ENCODE data around the gene IRF1. TPM values are rescaled to one million over a fixed set of nuclear protein-coding genes. Genes with fewer than 3 reads are reported as not detected.

Gene IRF1
- polyA plus RNA-seq, 1 experiment, result 25.5 TPM

DNA sequence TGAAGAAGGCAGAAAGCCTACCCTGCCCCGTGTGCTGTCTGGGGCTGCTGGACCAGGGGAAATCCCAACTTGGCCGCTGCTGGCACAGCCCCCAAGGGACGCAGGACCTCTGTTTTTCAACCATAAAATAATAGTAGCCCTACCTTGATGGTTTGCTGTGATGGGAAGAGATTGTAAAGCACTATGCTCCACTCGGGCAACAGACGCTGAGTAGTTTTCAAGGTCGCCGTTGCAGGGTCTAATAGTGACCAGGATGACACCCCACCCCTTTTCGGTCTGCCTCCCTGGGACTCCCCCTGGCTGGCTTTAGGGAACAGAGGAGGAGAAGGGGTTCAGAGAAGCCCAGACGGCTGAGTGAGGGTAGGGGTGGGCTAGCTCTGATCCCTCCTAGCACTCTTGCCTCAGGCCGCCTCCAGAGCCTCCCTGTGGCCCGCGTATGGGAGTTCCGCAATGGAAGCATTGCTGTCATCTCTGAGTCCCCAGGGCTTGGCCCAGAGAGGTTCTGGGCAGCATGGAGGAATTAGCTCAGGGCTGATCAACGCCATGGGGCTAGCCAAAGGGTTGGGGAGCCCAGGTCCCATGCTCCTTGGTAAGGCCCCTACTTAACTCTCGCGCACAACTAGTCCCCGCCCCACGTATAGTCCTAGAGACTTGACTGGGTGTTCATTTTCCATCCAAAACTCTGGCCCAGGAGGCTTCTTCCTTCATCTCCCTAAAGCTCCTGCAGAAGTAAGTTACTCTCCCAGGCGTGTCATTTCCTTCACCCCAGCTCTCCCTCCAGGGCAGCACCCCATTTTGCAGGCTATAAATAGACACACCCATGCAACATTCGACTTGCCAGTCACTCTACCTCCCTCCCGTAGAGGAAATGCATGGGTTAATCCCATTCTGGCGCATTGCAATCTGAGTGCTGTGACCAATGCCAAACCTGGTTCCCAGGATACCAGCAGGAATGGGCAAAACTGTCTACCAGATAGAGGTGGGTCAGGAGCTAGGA is 1.1 kb upstream of the IRF1 start:
- TF ChIP-seq, protein P1, sequence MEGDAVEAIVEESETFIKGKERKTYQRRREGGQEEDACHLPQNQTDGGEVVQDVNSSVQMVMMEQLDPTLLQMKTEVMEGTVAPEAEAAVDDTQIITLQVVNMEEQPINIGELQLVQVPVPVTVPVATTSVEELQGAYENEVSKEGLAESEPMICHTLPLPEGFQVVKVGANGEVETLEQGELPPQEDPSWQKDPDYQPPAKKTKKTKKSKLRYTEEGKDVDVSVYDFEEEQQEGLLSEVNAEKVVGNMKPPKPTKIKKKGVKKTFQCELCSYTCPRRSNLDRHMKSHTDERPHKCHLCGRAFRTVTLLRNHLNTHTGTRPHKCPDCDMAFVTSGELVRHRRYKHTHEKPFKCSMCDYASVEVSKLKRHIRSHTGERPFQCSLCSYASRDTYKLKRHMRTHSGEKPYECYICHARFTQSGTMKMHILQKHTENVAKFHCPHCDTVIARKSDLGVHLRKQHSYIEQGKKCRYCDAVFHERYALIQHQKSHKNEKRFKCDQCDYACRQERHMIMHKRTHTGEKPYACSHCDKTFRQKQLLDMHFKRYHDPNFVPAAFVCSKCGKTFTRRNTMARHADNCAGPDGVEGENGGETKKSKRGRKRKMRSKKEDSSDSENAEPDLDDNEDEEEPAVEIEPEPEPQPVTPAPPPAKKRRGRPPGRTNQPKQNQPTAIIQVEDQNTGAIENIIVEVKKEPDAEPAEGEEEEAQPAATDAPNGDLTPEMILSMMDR (IDR thresholded peaks at IDR 0.05; ENCODE audit: insufficient read depth, low read depth, low read length), result no peak
- Histone ChIP-seq H3K4me3 (ENCODE audit: low read depth, low read length) (peak overlapping the region; percentile 45), H3K36me3 (ENCODE audit: control insufficient read depth, insufficient read depth, low read length) (peaks cover 14% of the 10 kb centered on the region), H3K27me3 (ENCODE audit: control insufficient read depth, insufficient read depth, low read length) (no peaks in the 10 kb centered on the region)
- POLR2A ChIA-PET, result interaction anchor here (1.3 to 1.5 kb wide), 3 partner anchors 12 to 34 kb away, joined by 4 to 10 read pairs (median 6); no protein-coding TSS in a partner anchor
- CTCF ChIA-PET, result interaction anchor here (1.1 to 5.3 kb wide), 9 partner anchors 9 to 104 kb away, joined by 4 to 47 read pairs (median 7); no protein-coding TSS in a partner anchor
- DNase-seq (ENCODE audit: low read depth), result no peak

- ChIA-PET POLR2A (interaction anchor here (1.0 to 1.5 kb wide), 5 partner anchors 10 to 196 kb away, joined by 3 to 10 read pairs (median 4); partner anchors contain the start of gene SLC22A4), CTCF (interaction anchor here (1.0 to 5.3 kb wide), 16 partner anchors 11 to 300 kb away, joined by 3 to 47 read pairs (median 8); no protein-coding TSS in a partner anchor)
- peaks cover 29% of the 10 kb centered on the region for H3K36me3 ChIP-seq (ENCODE audit: control insufficient read depth, insufficient read depth, low read length)
- peak overlapping the region; percentile 75 for H3K4me3 ChIP-seq (ENCODE audit: low read depth, low read length)
- TF ChIP-seq, protein P1 (IDR thresholded peaks at IDR 0.05; ENCODE audit: insufficient read depth, low read depth, low read length), result peak; percentile 44
- no peaks in the 10 kb centered on the region for H3K27me3 ChIP-seq (ENCODE audit: control insufficient read depth, insufficient read depth, low read length)
- no peak for DNase-seq (ENCODE audit: low read depth)
Measured at GRCh38 chr5:132489871-132490483, 596 bp downstream of the IRF1 start.

DNA sequence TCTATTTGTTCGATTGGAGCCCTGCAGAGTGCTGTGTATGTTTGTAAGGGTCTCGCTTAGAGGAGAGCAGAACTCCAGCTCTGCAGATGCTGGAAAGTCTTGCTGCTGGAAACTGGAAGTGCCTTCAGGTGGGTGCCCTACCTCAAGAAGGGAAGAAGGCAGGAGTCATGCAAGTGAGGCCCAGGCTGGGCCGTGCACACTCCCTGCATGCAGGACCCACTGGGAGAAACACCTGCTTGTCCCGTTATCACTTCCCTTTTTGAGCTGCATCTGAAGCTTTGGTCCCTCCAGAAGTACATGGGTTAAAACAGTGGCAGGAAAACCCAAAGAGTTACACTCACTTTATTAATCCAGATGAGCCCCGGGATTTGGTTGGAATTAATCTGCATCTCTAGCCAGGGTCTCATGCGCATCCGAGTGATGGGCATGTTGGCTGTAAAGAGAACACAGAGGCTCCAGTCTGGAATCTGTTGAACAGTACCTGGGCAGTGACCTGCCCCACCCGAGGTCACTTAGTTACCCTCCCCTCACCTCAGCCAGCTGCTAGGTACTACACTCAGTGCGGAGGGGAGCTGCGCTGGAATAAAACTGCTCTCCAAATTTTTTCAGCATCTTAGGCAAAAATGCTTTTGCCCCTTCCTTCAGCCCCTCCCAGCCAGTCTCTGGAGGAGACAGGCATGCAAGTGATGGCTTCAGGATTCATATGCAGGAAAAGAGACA is 1.4 kb downstream of the IRF1 start:
- TF ChIP-seq, protein P1 (IDR thresholded peaks at IDR 0.05; ENCODE audit: insufficient read depth, low read depth, low read length), result no peak
- no peaks in the 10 kb centered on the region for H3K27me3 ChIP-seq (ENCODE audit: control insufficient read depth, insufficient read depth, low read length)
- DNase-seq (ENCODE audit: low read depth), result no peak
- POLR2A ChIA-PET, result no interaction called here
- CTCF ChIA-PET, result interaction anchor here (0.9 to 5.3 kb wide), 12 partner anchors 10 to 102 kb away, joined by 4 to 47 read pairs (median 11); no protein-coding TSS in a partner anchor
- H3K4me3 ChIP-seq (ENCODE audit: low read depth, low read length), result peak overlapping the region; percentile 75
- peaks cover 34% of the 10 kb centered on the region for H3K36me3 ChIP-seq (ENCODE audit: control insufficient read depth, insufficient read depth, low read length)

DNA sequence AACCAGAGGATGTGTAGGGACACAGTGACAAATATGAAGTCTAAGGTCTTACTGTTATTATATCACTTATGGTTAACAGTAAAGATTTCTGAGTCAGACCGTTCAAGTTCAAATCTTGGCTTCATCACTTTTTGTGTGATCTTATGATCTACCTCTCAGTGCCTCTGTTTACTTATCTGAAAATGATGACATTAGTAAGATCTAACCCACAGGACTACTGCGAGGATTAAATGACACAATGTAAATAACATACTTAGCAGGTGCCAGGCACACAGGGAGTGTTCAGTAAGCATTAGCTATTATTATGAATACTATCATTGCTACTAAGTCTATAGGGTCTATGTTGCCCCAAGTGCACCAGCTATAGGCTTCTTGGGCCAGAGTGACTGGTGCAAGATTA is 2.0 kb downstream of the IRF1 start:
- CTCF ChIA-PET, result interaction anchor here (0.9 to 5.3 kb wide), 8 partner anchors 10 to 101 kb away, joined by 3 to 47 read pairs (median 6); no protein-coding TSS in a partner anchor
- TF ChIP-seq, protein P1 (IDR thresholded peaks at IDR 0.05; ENCODE audit: insufficient read depth, low read depth, low read length), result no peak
- H3K36me3 ChIP-seq (ENCODE audit: control insufficient read depth, insufficient read depth, low read length), result peaks cover 40% of the 10 kb centered on the region
- no peak for DNase-seq (ENCODE audit: low read depth)
- POLR2A ChIA-PET, result no interaction called here
- no peaks in the 10 kb centered on the region for H3K27me3 ChIP-seq (ENCODE audit: control insufficient read depth, insufficient read depth, low read length)
- peak overlapping the region; percentile 75 for H3K4me3 ChIP-seq (ENCODE audit: low read depth, low read length)

All from BJ (cell line).